Naive thymus-derived CD4-positive, alpha-beta T cell (primary cell): ENCODE data around the gene NAT8L. TPM values are rescaled to one million over a fixed set of nuclear protein-coding genes. Genes with fewer than 3 reads are reported as not detected.

Experiments used
- ATAC-seq: fragments of 150-1000 bp; cut with Tn5 transposase; 2 replicates; pipeline ENCODE4 v1.10.0; 2021; ENCODE audit warnings: mild to moderate bottlenecking, moderate library complexity
- CTCF ChIA-PET: fragments of 350-600 bp; sonication (Branson Sonifier 250); formaldehyde crosslinking; loops from one replicate; lab custom pipeline; 2021; ENCODE audit warnings: antibody characterized with exemption; lab: Charles Lee
- POLR2A ChIA-PET: fragments of 350-600 bp; sonication (Branson Sonifier 250); formaldehyde crosslinking; loops from one replicate; lab custom pipeline; 2021; ENCODE audit warnings: antibody characterized with exemption, inconsistent platforms; lab: Charles Lee
- DNase-seq, 9 donors: peaks; one replicate each; pipeline versions ENCODE4 v3.0.0 to v3.0.0-alpha.2; 2020 to 2022; ENCODE audit warnings: mixed read lengths in 1 of 9
- H3K27ac ChIP-seq: one replicate; pipeline ENCODE4 v1.7.0; 2013; ENCODE audit warnings: mild to moderate bottlenecking, low read depth, low read length, moderate library complexity
- H3K27me3 ChIP-seq, 2 donors: one replicate each; pipeline ENCODE4 v1.7.0; 2013; ENCODE audit warnings: low read length in 2 of 2, mild to moderate bottlenecking in 2 of 2, moderate library complexity in 2 of 2; ENCODE audit not compliant: control insufficient read depth in 2 of 2, insufficient read depth in 2 of 2
- H3K36me3 ChIP-seq, 3 experiments: 1 replicate in 2 of 3; 2 replicates in 1 of 3; pipeline ENCODE4 v1.7.0; 2013; ENCODE audit warnings: low read length in 3 of 3, mild to moderate bottlenecking in 3 of 3, moderate library complexity in 1 of 3; ENCODE audit not compliant: insufficient read depth in 3 of 3, control insufficient read depth in 2 of 3
- H3K4me1 ChIP-seq, 2 donors: one replicate each; pipeline ENCODE4 v1.7.0; 2013; ENCODE audit warnings: low read length in 2 of 2, mild to moderate bottlenecking in 2 of 2, moderate library complexity in 1 of 2; ENCODE audit not compliant: control insufficient read depth in 2 of 2, insufficient read depth in 2 of 2
- H3K4me3 ChIP-seq: 2 replicates; pipeline ENCODE4 v1.7.0; 2013; ENCODE audit warnings: mild to moderate bottlenecking, low read length
- H3K9me3 ChIP-seq, 3 experiments: 1 replicate in 2 of 3; 2 replicates in 1 of 3; pipeline ENCODE4 v1.7.0; 2013; ENCODE audit warnings: low read length in 3 of 3; ENCODE audit not compliant: control insufficient read depth in 2 of 3
- H3K27ac Mint-ChIP-seq, 9 donors: one replicate each; pipeline ENCODE4 v1.8.0; 2020 to 2022; ENCODE audit warnings: mixed read lengths in 9 of 9, mild to moderate bottlenecking in 8 of 9, moderate library complexity in 5 of 9, inconsistent platforms in 2 of 9
- H3K27me3 Mint-ChIP-seq, 5 donors: one replicate each; pipeline ENCODE4 v1.8.0; 2021 to 2022; ENCODE audit warnings: mixed read lengths in 5 of 5, mild to moderate bottlenecking in 1 of 5
- H3K36me3 Mint-ChIP-seq, 5 donors: one replicate each; pipeline ENCODE4 v1.8.0; 2020 to 2022; ENCODE audit warnings: mixed read lengths in 5 of 5, mild to moderate bottlenecking in 3 of 5, inconsistent platforms in 1 of 5
- H3K4me1 Mint-ChIP-seq, 7 donors: one replicate each; pipeline ENCODE4 v1.8.0; 2020 to 2022; ENCODE audit warnings: mixed read lengths in 7 of 7, mild to moderate bottlenecking in 3 of 7, inconsistent platforms in 1 of 7
- H3K4me3 Mint-ChIP-seq, 10 donors: one replicate each; pipeline ENCODE4 v1.8.0; 2020 to 2022; ENCODE audit warnings: mild to moderate bottlenecking in 10 of 10, mixed read lengths in 10 of 10, moderate library complexity in 6 of 10, inconsistent platforms in 2 of 10
- H3K9me3 Mint-ChIP-seq, 11 donors: one replicate each; pipeline ENCODE4 v1.8.0; 2020 to 2022; ENCODE audit warnings: mixed read lengths in 11 of 11, mild to moderate bottlenecking in 4 of 11, inconsistent platforms in 1 of 11, moderate library complexity in 1 of 11
- intact Hi-C, 2 donors: fragments of 100-400 bp; cut with micrococcal nuclease; formaldehyde crosslinking; loops; one replicate each; pipeline ENCODE4 v1.15.1; 2023
- polyA plus RNA-seq, 2 donors: library from polyadenylated mRNA; unstranded; fragments of 300-500 nt; fragmentation: Illumina TruSeq; gene quantifications; one replicate each; pipeline ENCODE4 v1.2.3, GENCODE V29; 2021
- total RNA-seq, 6 experiments: library from RNA in 5 of 6; stranded (reverse) in 5 of 6; gene quantifications; 1 replicate in 5 of 6; 2 replicates in 1 of 6; pipeline ENCODE4 v1.2.3 and lab custom pipeline; 2021 to 2026

The NAT8L gene
- total and polyA plus RNA-seq, 7 experiments from 2014 or later = 0.11 to 7.2 (median 0.24) TPM; not detected in 4

- ChIA-PET CTCF (no interaction called here), POLR2A (no interaction called here)
- H3K4me3 Mint-ChIP-seq = no peak overlapping the region
- no peaks in the 10 kb centered on the region for H3K9me3 ChIP-seq
- H3K4me3 ChIP-seq = no peak overlapping the region
- H3K27ac Mint-ChIP-seq = no peak overlapping the region
- H3K27me3 Mint-ChIP-seq = peaks cover 0 to 11% (median 0%) of the 10 kb centered on the region in 5 donors
- peaks cover 0 to 2% (median 0%) of the 10 kb centered on the region in 11 donors for H3K9me3 Mint-ChIP-seq
- DNase-seq (no peak), ATAC-seq (no peak)
- no peak overlapping the region for H3K27ac ChIP-seq
- no peaks in the 10 kb centered on the region for H3K27me3 ChIP-seq
- H3K4me1 Mint-ChIP-seq = peaks cover 0 to 2% (median 0%) of the 10 kb centered on the region in 7 donors
- no peaks in the 10 kb centered on the region for H3K36me3 Mint-ChIP-seq
- no peaks in the 10 kb centered on the region for H3K36me3 ChIP-seq
- intact Hi-C loops = no loop called here
- no peaks in the 10 kb centered on the region for H3K4me1 ChIP-seq
These were observed 7.0 kb downstream of the NAT8L start for GRCh38 chr4:2066011-2066551.

GRCh38 chr4:2066571-2067445, 7.7 kb downstream of the NAT8L start:
- Mint-ChIP-seq H3K27ac (no peak overlapping the region), H3K36me3 (no peaks in the 10 kb centered on the region), H3K4me3 (no peak overlapping the region), H3K4me1 (peaks cover 0 to 2% (median 0%) of the 10 kb centered on the region in 7 donors), H3K9me3 (peaks cover 0 to 2% (median 0%) of the 10 kb centered on the region in 11 donors), H3K27me3 (peaks cover 0 to 5% (median 0%) of the 10 kb centered on the region in 5 donors)
- DNase-seq (no peak), ATAC-seq (no peak)
- Histone ChIP-seq H3K4me1 (no peaks in the 10 kb centered on the region), H3K27me3 (no peaks in the 10 kb centered on the region), H3K9me3 (no peaks in the 10 kb centered on the region), H3K27ac (no peak overlapping the region), H3K36me3 (no peaks in the 10 kb centered on the region), H3K4me3 (no peak overlapping the region)
- ChIA-PET POLR2A (no interaction called here), CTCF (no interaction called here)
- intact Hi-C loops = no loop called here

- ChIA-PET POLR2A (no interaction called here), CTCF (no interaction called here)
These were observed 8.5 kb downstream of the NAT8L start for GRCh38 chr4:2067446-2068197.

GRCh38 chr4:2068198-2068470, 9.0 kb downstream of the NAT8L start:
- Histone ChIP-seq H3K9me3 (no peaks in the 10 kb centered on the region), H3K4me1 (no peaks in the 10 kb centered on the region), H3K27ac (no peak overlapping the region), H3K4me3 (no peak overlapping the region), H3K27me3 (no peaks in the 10 kb centered on the region), H3K36me3 (no peaks in the 10 kb centered on the region)
- intact Hi-C loops = no loop called here
- Mint-ChIP-seq H3K27me3 (no peaks in the 10 kb centered on the region), H3K4me1 (peaks cover 0 to 2% (median 0%) of the 10 kb centered on the region in 7 donors), H3K9me3 (peaks cover 0 to 2% (median 0%) of the 10 kb centered on the region in 11 donors), H3K27ac (peak overlapping the region in 1 of 9 donors; percentile 23), H3K36me3 (no peaks in the 10 kb centered on the region), H3K4me3 (no peak overlapping the region)
- no peak for DNase-seq
- ChIA-PET POLR2A (no interaction called here), CTCF (no interaction called here)
- ATAC-seq = no peak

More at GRCh38 chr4:2067446-2068197, 8.5 kb downstream of the NAT8L start:
- no peaks in the 10 kb centered on the region for H3K27me3 ChIP-seq
- H3K4me3 ChIP-seq = no peak overlapping the region
- ATAC-seq (no peak), DNase-seq (no peak)
- Mint-ChIP-seq H3K36me3 (no peaks in the 10 kb centered on the region), H3K9me3 (peaks cover 0 to 2% (median 0%) of the 10 kb centered on the region in 11 donors), H3K27me3 (no peaks in the 10 kb centered on the region), H3K4me3 (no peak overlapping the region), H3K27ac (no peak overlapping the region), H3K4me1 (peaks cover 0 to 2% (median 0%) of the 10 kb centered on the region in 7 donors)
- intact Hi-C loops = no loop called here
- H3K36me3 ChIP-seq = no peaks in the 10 kb centered on the region
- no peaks in the 10 kb centered on the region for H3K4me1 ChIP-seq
- no peak overlapping the region for H3K27ac ChIP-seq
- H3K9me3 ChIP-seq = no peaks in the 10 kb centered on the region

GRCh38 chr4:2068566-2068965, 9.4 kb downstream of the NAT8L start:
- H3K9me3 Mint-ChIP-seq = peaks cover 0 to 2% (median 0%) of the 10 kb centered on the region in 11 donors
- H3K4me1 Mint-ChIP-seq = peaks cover 0 to 2% (median 0%) of the 10 kb centered on the region in 7 donors
- intact Hi-C loops = no loop called here
- ChIA-PET CTCF (no interaction called here), POLR2A (no interaction called here)
- no peaks in the 10 kb centered on the region for H3K36me3 ChIP-seq
- no peaks in the 10 kb centered on the region for H3K9me3 ChIP-seq
- H3K4me3 Mint-ChIP-seq = no peak overlapping the region
- DNase-seq (no peak), ATAC-seq (no peak)
- no peaks in the 10 kb centered on the region for H3K4me1 ChIP-seq
- H3K27ac ChIP-seq = no peak overlapping the region
- H3K27ac Mint-ChIP-seq = peak overlapping the region in 1 of 9 donors; percentile 23
- no peak overlapping the region for H3K4me3 ChIP-seq
- no peaks in the 10 kb centered on the region for H3K36me3 Mint-ChIP-seq
- H3K27me3 Mint-ChIP-seq = no peaks in the 10 kb centered on the region
- H3K27me3 ChIP-seq = no peaks in the 10 kb centered on the region

GRCh38 chr4:2069161-2069971, 10.2 kb downstream of the NAT8L start:
- Histone ChIP-seq H3K9me3 (no peaks in the 10 kb centered on the region), H3K4me3 (no peak overlapping the region), H3K27me3 (no peaks in the 10 kb centered on the region), H3K4me1 (no peaks in the 10 kb centered on the region), H3K27ac (no peak overlapping the region), H3K36me3 (no peaks in the 10 kb centered on the region)
- H3K4me1 Mint-ChIP-seq = peaks cover 0 to 2% (median 0%) of the 10 kb centered on the region in 7 donors
- no peak overlapping the region for H3K27ac Mint-ChIP-seq
- POLR2A ChIA-PET = interaction anchor here (0.7 kb wide), 1 partner anchor 722 kb away, joined by 3 read pairs; the partner anchor contains the start of gene UVSSA
- peaks cover 0 to 2% (median 0%) of the 10 kb centered on the region in 11 donors for H3K9me3 Mint-ChIP-seq
- no peaks in the 10 kb centered on the region for H3K36me3 Mint-ChIP-seq
- DNase-seq = no peak
- CTCF ChIA-PET = no interaction called here
- no peaks in the 10 kb centered on the region for H3K27me3 Mint-ChIP-seq
- ATAC-seq = no peak
- intact Hi-C loops = no loop called here
- no peak overlapping the region for H3K4me3 Mint-ChIP-seq
